Gastroesophageal sphincter (tissue), 4 donors: ENCODE data around the gene PIGK. TPM values are rescaled to one million over a fixed set of nuclear protein-coding genes. Genes with fewer than 3 reads are reported as not detected.

Experiments
- ATAC-seq: fragments of 150-250 bp; one replicate; pipeline ENCODE4 v1.9.1; 2016; ENCODE audit warnings: mild to moderate bottlenecking, moderate library complexity
- H3K27ac ChIP-seq, 4 donors: fragments of 200-600 bp; sonication (generic) in 3 of 4; 1 replicate in 3 of 4; 2 replicates in 1 of 4; pipeline ENCODE4 v1.5.1; 2016 to 2019
- H3K27me3 ChIP-seq: fragments of 200-600 bp; sonication (generic); one replicate; pipeline ENCODE4 v1.5.1; 2019
- H3K36me3 ChIP-seq, 2 donors: fragments of 200-600 bp; sonication (generic); one replicate each; pipeline ENCODE4 v1.5.1; 2019; ENCODE audit warnings: control low read depth in 1 of 2
- H3K4me1 ChIP-seq, 3 donors: fragments of 200-600 bp; sonication (generic); 1 replicate in 2 of 3; 2 replicates in 1 of 3; pipeline ENCODE4 v1.5.1; 2016 to 2019; ENCODE audit warnings: control low read depth in 2 of 3
- H3K4me3 ChIP-seq, 2 donors: fragments of 200-600 bp; sonication (generic); one replicate each; pipeline ENCODE4 v1.5.1; 2019; ENCODE audit warnings: mild to moderate bottlenecking in 1 of 2, moderate library complexity in 1 of 2
- H3K9me3 ChIP-seq, 3 donors: fragments of 200-600 bp; sonication (generic); one replicate each; pipeline ENCODE4 v1.5.1; 2017 to 2019; ENCODE audit warnings: control low read depth in 2 of 3
- EP300 ChIP-seq: sonication (generic); formaldehyde crosslinking; IDR thresholded peaks from one replicate; pipeline ENCODE4 v1.6.1; 2017; ENCODE audit warnings: antibody characterized with exemption, mild to moderate bottlenecking
- POLR2A ChIP-seq, 2 donors: fragments of 450-650 bp; IDR thresholded peaks; one replicate each; pipeline ENCODE4 v1.6.1; 2017; ENCODE audit warnings: antibody characterized with exemption in 2 of 2, mild to moderate bottlenecking in 2 of 2, moderate library complexity in 1 of 2
- POLR2AphosphoS5 ChIP-seq: sonication (generic); formaldehyde crosslinking; IDR thresholded peaks from one replicate; pipeline ENCODE4 v1.6.1; 2017; ENCODE audit warnings: antibody characterized with exemption
- WGBS, 2 donors: methylation state at CpG; one replicate each; pipeline ENCODE4 v1.1.5; 2018; ENCODE audit warnings: low coverage in 1 of 2; 5-methylcytosine and 5-hydroxymethylcytosine counted together
- total RNA-seq, 4 donors: library from RNA; depleted of rRNA; stranded (reverse); fragments of >200 nt; gene quantifications; one replicate each; pipeline ENCODE4 v1.1.0, GENCODE V29; 2016
- TF ChIP-seq, protein P1 (sequence below), 4 experiments: fragments of 200-600 bp in 2 of 4; fragments of 450-650 bp in 2 of 4; sonication (generic) in 1 of 4; IDR thresholded peaks; one replicate each; pipeline ENCODE4 v1.5.1; 2017 to 2019; ENCODE audit warnings: antibody characterized with exemption in 4 of 4, mild to moderate bottlenecking in 2 of 4, moderate library complexity in 2 of 4

Gene PIGK
- total RNA-seq, 4 donors from 2014 or later = 17.2 to 26.9 (median 22.4) TPM

DNA sequence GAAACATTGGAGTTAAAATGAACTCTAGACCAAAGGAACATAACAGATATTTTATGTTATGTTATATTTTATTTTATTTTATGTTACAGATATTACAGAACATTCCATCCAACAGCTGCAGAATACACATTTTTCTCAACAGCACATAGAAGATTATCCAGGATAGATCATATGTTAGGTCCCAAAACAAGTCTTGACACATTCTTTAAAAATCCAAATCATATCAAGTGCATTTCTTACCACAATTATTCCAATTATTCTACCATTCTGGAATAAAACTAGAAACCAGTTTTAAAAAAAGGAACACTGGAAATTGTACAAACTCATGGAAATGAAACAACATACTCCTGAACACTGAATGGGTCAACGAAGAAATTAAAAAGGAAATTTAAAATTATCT, 30.9 kb upstream of the PIGK start:
- ATAC-seq = no peak
- no peak overlapping the region for H3K27ac ChIP-seq
- WGBS, 2 donors = 86% methylated on average over 1 of the region's 1 CpG; no CpG with 5 or more reads in 1 of the 2 donors
- H3K4me3 ChIP-seq = no peak overlapping the region
- no peaks in the 10 kb centered on the region for H3K36me3 ChIP-seq
- H3K9me3 ChIP-seq = peaks cover 0 to 50% (median 0%) of the 10 kb centered on the region in 3 donors
- H3K27me3 ChIP-seq = no peaks in the 10 kb centered on the region
- H3K4me1 ChIP-seq = no peaks in the 10 kb centered on the region
- no peak for TF ChIP-seq POLR2A (IDR thresholded peaks at IDR 0.05)
- TF ChIP-seq EP300 = no peak
- TF ChIP-seq POLR2AphosphoS5 = no peak
- TF ChIP-seq, protein P1, sequence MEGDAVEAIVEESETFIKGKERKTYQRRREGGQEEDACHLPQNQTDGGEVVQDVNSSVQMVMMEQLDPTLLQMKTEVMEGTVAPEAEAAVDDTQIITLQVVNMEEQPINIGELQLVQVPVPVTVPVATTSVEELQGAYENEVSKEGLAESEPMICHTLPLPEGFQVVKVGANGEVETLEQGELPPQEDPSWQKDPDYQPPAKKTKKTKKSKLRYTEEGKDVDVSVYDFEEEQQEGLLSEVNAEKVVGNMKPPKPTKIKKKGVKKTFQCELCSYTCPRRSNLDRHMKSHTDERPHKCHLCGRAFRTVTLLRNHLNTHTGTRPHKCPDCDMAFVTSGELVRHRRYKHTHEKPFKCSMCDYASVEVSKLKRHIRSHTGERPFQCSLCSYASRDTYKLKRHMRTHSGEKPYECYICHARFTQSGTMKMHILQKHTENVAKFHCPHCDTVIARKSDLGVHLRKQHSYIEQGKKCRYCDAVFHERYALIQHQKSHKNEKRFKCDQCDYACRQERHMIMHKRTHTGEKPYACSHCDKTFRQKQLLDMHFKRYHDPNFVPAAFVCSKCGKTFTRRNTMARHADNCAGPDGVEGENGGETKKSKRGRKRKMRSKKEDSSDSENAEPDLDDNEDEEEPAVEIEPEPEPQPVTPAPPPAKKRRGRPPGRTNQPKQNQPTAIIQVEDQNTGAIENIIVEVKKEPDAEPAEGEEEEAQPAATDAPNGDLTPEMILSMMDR (IDR thresholded peaks at IDR 0.05) = no peak

DNA sequence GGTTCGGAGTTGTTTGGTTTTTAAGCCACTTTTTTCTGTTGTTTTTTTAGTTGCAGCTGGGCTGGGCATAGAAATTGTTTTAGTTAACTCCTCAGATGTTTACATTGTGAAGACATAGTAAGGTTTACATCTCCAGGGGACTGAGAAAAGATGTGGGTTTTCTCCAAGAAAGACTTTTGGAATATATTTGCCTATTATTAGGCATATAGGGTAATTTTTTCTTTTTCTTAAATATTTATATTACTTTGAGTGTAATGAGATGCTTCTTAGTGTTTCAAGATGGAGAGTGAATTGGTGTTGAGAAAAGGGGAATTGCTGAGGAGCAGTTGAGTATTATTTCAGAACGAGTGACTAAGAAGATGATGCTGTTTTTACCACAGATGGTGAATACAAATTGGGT, 26.6 kb upstream of the PIGK start:
- TF ChIP-seq POLR2A (IDR thresholded peaks at IDR 0.05) = no peak
- no peak for TF ChIP-seq EP300
- TF ChIP-seq, protein P1 (IDR thresholded peaks at IDR 0.05) = no peak
- TF ChIP-seq POLR2AphosphoS5 = no peak
- H3K27me3 ChIP-seq = no peaks in the 10 kb centered on the region
- no peak for ATAC-seq
- peaks cover 0 to 21% (median 0%) of the 10 kb centered on the region in 3 donors for H3K9me3 ChIP-seq
- H3K27ac ChIP-seq = no peak overlapping the region
- no peak overlapping the region for H3K4me3 ChIP-seq
- WGBS, 2 donors = 25 to 26% methylated on average over 2 of the region's 2 CpGs
- no peaks in the 10 kb centered on the region for H3K36me3 ChIP-seq
- no peaks in the 10 kb centered on the region for H3K4me1 ChIP-seq

DNA sequence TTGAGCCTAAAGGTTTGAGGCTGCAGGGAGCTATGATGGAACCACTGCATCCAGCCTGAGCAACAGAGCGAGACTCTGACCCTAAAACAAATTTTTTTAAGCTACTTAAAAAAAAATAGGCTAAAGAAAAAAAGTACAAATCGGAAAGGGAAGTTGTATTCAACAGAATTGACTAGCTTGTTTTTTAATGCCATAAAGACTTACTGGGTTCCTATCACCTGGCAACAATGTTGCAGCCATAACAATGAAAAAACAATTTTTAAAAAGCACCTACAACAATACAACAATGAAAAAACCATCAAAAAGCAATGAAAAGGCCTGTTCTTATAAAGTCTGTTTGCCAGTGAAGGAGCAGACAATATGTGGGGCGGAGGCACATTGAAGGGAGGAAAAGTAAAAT, 20.1 kb upstream of the PIGK start:
- ATAC-seq = no peak
- no peaks in the 10 kb centered on the region for H3K9me3 ChIP-seq
- TF ChIP-seq POLR2A (IDR thresholded peaks at IDR 0.05) (no peak), EP300 (no peak), POLR2AphosphoS5 (no peak)
- TF ChIP-seq, protein P1 (IDR thresholded peaks at IDR 0.05) = no peak
- H3K27me3 ChIP-seq = peaks cover 4% of the 10 kb centered on the region
- no peaks in the 10 kb centered on the region for H3K4me1 ChIP-seq
- H3K4me3 ChIP-seq = no peak overlapping the region
- no peaks in the 10 kb centered on the region for H3K36me3 ChIP-seq
- WGBS, 2 donors = 45 to 91% methylated on average over 3 of the region's 3 CpGs
- H3K27ac ChIP-seq = no peak overlapping the region

DNA sequence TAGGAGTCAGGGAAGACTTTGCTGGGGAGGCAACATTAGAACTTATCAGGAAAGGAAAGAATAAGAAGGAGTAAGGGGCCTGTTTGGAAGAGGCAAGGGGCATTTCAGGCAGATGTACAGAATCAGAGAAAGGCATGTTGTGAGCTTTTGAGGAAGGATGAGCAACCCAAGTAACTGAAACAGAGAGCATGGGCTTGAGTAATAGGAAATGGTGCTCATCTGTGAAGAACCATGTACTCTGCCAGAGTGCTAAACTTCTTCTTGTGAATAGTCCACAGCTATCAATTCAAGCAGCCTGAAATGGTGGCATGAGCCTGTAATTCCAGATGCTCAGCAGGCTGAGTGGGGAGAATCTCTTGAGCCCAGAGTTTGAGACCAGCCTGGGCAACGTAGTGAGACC, 19.2 kb upstream of the PIGK start:
- no peak for ATAC-seq
- H3K27me3 ChIP-seq = peaks cover 4% of the 10 kb centered on the region
- H3K4me1 ChIP-seq = no peaks in the 10 kb centered on the region
- H3K4me3 ChIP-seq = no peak overlapping the region
- TF ChIP-seq EP300 (no peak), POLR2A (IDR thresholded peaks at IDR 0.05) (no peak), POLR2AphosphoS5 (no peak)
- TF ChIP-seq, protein P1 (IDR thresholded peaks at IDR 0.05) = no peak
- H3K36me3 ChIP-seq = no peaks in the 10 kb centered on the region
- 70 to 82% methylated on average over 1 of the region's 1 CpG for WGBS, 2 donors
- no peaks in the 10 kb centered on the region for H3K9me3 ChIP-seq
- H3K27ac ChIP-seq = no peak overlapping the region

DNA sequence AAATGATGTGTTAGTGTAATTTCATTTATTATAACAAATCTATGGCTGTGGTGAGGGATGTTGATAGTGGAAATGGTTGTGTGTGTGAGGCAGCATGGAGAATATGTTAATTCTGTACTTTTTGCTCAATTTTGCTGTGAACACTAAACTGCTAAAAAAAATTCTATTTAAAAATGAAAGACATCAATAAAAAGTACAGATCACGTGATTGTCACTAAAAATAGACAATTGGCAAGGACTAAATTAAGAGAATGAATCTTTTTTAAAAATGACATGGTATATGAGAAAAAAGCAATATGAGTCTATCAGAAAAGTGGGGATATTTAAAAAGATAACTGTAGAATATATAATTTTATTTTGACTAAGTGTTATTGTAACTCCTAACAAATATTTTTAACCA, 15.7 kb upstream of the PIGK start:
- WGBS, 2 donors = 38 to 65% methylated on average over 1 of the region's 1 CpG
- Histone ChIP-seq H3K27me3 (peaks cover 4% of the 10 kb centered on the region), H3K36me3 (no peaks in the 10 kb centered on the region), H3K4me1 (no peaks in the 10 kb centered on the region), H3K9me3 (peaks cover 0 to 10% (median 0%) of the 10 kb centered on the region in 3 donors), H3K4me3 (no peak overlapping the region), H3K27ac (no peak overlapping the region)
- ATAC-seq = no peak
- no peak for TF ChIP-seq EP300
- TF ChIP-seq, protein P1 (IDR thresholded peaks at IDR 0.05) = no peak
- TF ChIP-seq POLR2A (IDR thresholded peaks at IDR 0.05) = no peak
- TF ChIP-seq POLR2AphosphoS5 = no peak
